ENCODE results near the gene MORF4L2. TPM values are rescaled to one million over a fixed set of nuclear protein-coding genes. Genes with fewer than 3 reads are reported as not detected.

Gene MORF4L2
- total RNA-seq, 2 donors from 2014 or later: 559 to 708 TPM

- H3K9me3 ChIP-seq: no peaks in the 10 kb centered on the region
- no peaks in the 10 kb centered on the region for H3K36me3 ChIP-seq
- TF ChIP-seq CTCF (IDR thresholded peaks at IDR 0.05): no peak
- no peak overlapping the region for H3K27ac ChIP-seq
- no peak for DNase-seq (ENCODE audit: low spot score)
- no peaks in the 10 kb centered on the region for H3K4me1 ChIP-seq (ENCODE audit: control insufficient read depth in 1 of 2, low read depth in 2 of 2)
- ATAC-seq (ENCODE audit: insufficient number of reproducible peaks, low FRiP score, low read depth): no peak
- no peak overlapping the region for H3K4me3 ChIP-seq
- H3K27me3 ChIP-seq (replicated peaks; ENCODE audit: insufficient read depth): no peaks in the 10 kb centered on the region
Observed at GRCh38 chrX:103697687-103698086, 11.2 kb upstream of the MORF4L2 start.

- no peaks in the 10 kb centered on the region for H3K27me3 ChIP-seq (replicated peaks; ENCODE audit: insufficient read depth)
- DNase-seq (ENCODE audit: low spot score): no peak
- H3K4me3 ChIP-seq: no peak overlapping the region
- no peak for ATAC-seq (ENCODE audit: insufficient number of reproducible peaks, low FRiP score, low read depth)
- TF ChIP-seq CTCF (IDR thresholded peaks at IDR 0.05): no peak
- H3K9me3 ChIP-seq: no peaks in the 10 kb centered on the region
- no peak overlapping the region for H3K27ac ChIP-seq
- no peaks in the 10 kb centered on the region for H3K4me1 ChIP-seq (ENCODE audit: control insufficient read depth in 1 of 2, low read depth in 2 of 2)
- no peaks in the 10 kb centered on the region for H3K36me3 ChIP-seq
Observed at GRCh38 chrX:103691059-103691458, 4.6 kb upstream of the MORF4L2 start.

- no peak for ATAC-seq (ENCODE audit: insufficient number of reproducible peaks, low FRiP score, low read depth)
- TF ChIP-seq CTCF (IDR thresholded peaks at IDR 0.05): peak; percentile 54
- Histone ChIP-seq H3K9me3 (no peaks in the 10 kb centered on the region), H3K4me1 (ENCODE audit: control insufficient read depth in 1 of 2, low read depth in 2 of 2) (peaks cover 2 to 3% of the 10 kb centered on the region in 2 donors), H3K27me3 (replicated peaks; ENCODE audit: insufficient read depth) (no peaks in the 10 kb centered on the region), H3K27ac (peak overlapping the region in 1 of 2 donors; percentile 97), H3K4me3 (peak overlapping the region; percentile 87), H3K36me3 (peaks cover 6% of the 10 kb centered on the region)
- no peak for DNase-seq (ENCODE audit: low spot score)
Observed at GRCh38 chrX:103688946-103689345, 2.4 kb upstream of the MORF4L2 start.

- TF ChIP-seq CTCF (IDR thresholded peaks at IDR 0.05): peak; percentile 57
- Histone ChIP-seq H3K36me3 (peaks cover 10% of the 10 kb centered on the region), H3K27me3 (replicated peaks; ENCODE audit: insufficient read depth) (no peaks in the 10 kb centered on the region), H3K9me3 (no peaks in the 10 kb centered on the region), H3K27ac (peak overlapping the region; percentile 97 to 98), H3K4me3 (peak overlapping the region; percentile 87), H3K4me1 (ENCODE audit: control insufficient read depth in 1 of 2, low read depth in 2 of 2) (peaks cover 5 to 7% of the 10 kb centered on the region in 2 donors)
- ATAC-seq (ENCODE audit: insufficient number of reproducible peaks, low FRiP score, low read depth) (peak; percentile 15), DNase-seq (ENCODE audit: low spot score) (peak; percentile 4)
Observed at GRCh38 chrX:103687696-103688201, 1.2 kb upstream of the MORF4L2 start.

GRCh38 chrX:103687073-103687695 is 685 bp upstream of the MORF4L2 start:
- peaks cover 10% of the 10 kb centered on the region for H3K36me3 ChIP-seq
- H3K27me3 ChIP-seq (replicated peaks; ENCODE audit: insufficient read depth): no peaks in the 10 kb centered on the region
- peak; percentile 51 for DNase-seq (ENCODE audit: low spot score)
- no peak for TF ChIP-seq CTCF (IDR thresholded peaks at IDR 0.05)
- peak; percentile 75 for ATAC-seq (ENCODE audit: insufficient number of reproducible peaks, low FRiP score, low read depth)
- peak overlapping the region; percentile 87 for H3K4me3 ChIP-seq
- peak overlapping the region; percentile 97 to 98 for H3K27ac ChIP-seq
- no peaks in the 10 kb centered on the region for H3K9me3 ChIP-seq
- H3K4me1 ChIP-seq (ENCODE audit: control insufficient read depth in 1 of 2, low read depth in 2 of 2): peaks cover 7% of the 10 kb centered on the region in 2 donors

All from thoracic aorta (tissue), 2 donors.